GM19043 (cell line): Measurements from ENCODE around the gene BIRC3.
"Not testable (repeated sequence)": the region's sequence is repeated elsewhere in the genome, so short reads cannot be mapped to it uniquely, and the experiment has no call there.

Experiments used
- ATAC-seq: cut with Tn5 transposase; IDR thresholded peaks from one replicate; pipeline ENCODE4 v1.9.1; 2021; ENCODE audit warnings: low read depth; ENCODE audit not compliant: unreplicated experiment

BIRC3 gene

DNA sequence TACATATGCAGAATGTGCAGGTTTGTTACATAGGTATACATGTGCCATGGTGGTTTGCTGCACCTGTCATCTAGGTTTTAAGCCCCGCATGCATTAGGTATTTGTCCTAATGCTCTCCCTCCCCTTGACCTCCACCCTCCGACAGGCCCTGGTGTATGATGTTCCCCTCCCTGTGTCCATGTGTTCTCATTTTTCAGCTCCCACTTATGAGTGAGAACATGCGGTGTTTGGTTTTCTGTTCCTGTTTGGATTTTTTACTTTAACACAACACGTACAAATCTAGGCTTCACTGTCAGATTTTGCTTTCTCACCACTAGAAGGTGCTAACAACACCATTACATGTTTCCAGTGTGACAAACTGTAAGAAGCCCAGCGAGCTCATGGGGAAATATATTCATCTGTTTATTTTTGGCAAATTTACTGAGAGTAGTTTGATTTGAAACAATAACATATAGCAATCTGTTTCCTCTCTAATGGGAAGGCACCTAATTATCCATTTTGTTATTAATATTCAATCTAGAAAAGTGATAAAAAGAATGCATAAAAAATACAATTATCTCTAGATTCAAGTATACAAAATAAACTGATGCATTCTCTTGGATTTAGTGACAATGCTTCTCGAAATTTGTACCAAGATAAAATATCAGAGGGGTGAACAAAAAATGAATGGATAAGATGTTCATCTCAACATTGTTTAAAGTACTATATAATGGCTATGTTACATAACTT, 23.2 kb upstream of the BIRC3 start:
- ATAC-seq: peak; percentile 88

DNA sequence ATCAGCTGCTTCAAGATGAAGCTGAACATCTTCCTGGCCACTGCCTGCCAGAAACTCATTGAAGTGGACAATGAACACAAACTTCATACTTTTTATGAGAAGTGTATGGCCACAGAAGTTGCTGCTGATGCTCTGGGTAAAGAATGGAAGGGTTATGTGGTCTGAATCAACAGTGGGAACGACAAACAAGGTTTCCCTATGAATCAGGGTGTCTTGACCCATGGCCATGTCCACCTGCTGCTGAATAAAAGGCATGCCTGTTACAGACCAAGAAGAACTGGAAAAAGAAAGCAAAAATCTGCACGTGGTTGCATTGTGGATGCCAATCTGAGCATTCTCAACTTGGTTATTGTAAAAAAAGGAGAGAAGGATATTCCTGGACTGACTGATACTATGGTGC, 22.2 kb upstream of the BIRC3 start:
- ATAC-seq: no peak

DNA sequence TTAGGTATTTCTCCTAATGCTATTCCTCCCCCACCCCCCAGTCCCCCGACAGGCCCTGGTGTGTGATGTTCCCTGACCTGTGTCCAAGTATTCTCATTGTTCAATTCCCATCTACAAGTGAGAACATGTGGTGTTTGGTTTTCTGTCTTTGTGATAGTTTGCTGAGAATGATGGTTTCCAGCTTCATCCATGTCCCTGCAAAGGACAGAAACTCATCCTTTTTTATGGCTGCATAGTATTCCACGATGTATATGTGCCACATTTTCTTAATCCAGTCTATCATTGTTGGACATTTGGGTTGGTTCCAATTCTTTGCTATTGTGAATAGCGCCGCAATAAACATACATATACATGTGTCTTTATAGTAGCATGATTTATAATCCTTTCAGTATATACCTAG, 20.5 kb upstream of the BIRC3 start:
- not testable (repeated sequence) for ATAC-seq

DNA sequence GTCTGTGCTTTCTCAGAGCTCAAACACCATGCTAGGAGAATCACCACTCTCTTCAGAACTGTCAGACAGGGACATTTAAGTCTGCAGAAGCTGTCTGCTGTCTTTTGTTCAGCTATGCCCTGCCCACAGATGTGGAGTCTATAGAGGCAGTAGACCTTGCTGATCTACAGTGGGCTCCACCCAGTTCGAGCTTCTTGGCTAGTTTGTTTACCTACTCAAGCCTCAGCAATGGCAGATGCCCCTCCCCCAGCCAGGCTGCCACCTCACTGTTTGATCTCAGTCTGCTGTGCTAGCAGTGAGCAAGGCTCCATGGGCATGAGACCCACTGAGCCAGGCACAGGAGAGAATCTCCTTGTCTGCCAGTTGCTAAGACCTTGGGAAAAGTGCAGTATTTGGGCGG, 16.4 kb upstream of the BIRC3 start:
- ATAC-seq: not testable (repeated sequence)

DNA sequence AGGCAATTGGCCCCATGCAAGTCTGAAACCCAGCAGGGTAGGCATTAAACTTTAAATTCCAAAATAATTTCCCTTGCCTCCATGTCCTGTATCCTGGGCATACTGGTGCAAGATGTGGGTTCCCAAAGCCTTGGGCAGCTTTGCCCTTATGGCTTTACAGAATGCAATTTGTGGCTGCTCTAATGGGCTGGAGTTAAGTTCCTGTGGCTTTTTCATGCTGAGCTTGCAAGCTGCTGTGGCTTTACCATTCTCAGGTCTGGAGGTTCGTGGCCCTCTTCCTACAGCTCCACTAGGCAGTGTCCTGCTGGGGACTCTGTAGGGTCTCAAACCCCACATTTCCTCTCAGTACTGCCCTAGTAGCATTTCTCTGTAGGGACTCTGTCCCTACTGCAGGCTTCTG, 15.0 kb upstream of the BIRC3 start:
- no peak for ATAC-seq

DNA sequence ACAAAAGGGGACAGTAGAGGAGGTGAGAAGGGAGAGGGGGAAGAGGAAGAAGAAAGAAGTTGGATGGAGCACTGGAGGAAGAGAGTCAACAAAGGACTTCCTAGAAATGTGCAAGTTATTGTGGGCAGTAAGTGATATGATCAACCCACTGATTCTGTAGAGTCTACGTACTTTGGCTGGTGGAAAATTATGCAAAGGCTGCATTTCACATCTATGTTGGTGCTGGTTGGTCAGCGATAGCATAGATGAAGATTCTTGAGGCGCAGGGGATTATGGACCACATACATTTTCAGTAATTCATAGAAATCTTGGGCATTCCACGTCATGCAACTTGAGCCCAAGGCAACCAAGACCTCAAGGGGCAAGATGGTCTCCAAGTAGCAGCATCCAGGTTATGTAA, 12.6 kb upstream of the BIRC3 start:
- ATAC-seq: no peak

DNA sequence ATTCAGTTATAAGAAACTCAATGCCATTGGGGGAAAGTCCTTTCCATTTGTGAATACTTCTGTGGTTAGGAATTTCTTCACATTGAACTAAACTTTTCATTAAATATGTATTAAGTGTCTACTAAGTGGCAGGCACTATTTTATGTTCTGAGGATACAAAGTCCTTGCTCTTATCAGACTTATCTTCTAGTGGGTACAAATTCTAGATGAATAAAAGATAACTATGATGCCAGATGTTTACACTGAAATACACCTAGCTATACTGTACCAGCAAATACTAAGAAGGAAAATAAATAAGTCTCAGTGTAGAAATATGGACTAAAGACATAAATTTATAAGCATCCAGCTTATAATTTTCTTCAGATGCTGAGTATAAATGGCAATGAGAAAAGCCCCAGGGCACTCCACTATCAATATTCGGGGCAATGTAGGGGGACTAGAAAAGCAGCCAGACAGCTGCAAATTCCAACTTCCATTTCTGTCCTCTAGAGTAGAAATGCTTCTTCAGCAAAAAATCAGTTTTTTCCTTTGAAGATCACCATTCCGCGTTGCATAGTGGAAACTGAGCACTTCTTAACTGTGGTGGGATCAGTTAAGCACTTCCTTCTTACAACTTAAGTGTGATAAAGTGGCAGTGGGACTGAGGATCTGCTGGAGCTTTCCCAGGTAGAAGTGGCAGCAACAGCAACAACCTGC, 11.8 kb upstream of the BIRC3 start:
- ATAC-seq: no peak

DNA sequence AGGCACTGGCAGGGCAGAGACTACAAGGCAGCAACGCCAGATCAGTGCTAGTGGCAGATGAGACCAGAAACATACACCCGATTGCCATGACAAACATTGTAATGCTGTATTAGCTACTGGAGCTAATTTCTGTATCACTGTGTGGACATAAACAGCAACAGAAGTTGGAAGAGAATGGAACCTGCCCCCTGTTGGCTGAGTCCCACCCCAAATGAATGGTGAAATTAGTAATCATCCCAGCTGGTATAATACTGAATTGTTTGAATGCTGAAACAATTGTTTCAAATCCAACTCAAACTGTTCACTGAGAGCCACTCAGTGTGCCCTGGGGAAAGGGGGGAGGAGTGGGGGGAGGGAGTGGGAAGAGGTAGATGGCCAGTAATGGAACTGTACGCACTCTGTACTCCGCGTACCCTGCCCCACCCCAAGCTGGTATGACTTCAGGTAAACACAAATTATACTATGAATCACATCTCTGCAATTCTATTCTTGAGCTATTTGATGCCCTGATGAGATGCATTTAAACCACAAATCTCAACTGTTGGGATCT, 11.2 kb upstream of the BIRC3 start:
- ATAC-seq: no peak

DNA sequence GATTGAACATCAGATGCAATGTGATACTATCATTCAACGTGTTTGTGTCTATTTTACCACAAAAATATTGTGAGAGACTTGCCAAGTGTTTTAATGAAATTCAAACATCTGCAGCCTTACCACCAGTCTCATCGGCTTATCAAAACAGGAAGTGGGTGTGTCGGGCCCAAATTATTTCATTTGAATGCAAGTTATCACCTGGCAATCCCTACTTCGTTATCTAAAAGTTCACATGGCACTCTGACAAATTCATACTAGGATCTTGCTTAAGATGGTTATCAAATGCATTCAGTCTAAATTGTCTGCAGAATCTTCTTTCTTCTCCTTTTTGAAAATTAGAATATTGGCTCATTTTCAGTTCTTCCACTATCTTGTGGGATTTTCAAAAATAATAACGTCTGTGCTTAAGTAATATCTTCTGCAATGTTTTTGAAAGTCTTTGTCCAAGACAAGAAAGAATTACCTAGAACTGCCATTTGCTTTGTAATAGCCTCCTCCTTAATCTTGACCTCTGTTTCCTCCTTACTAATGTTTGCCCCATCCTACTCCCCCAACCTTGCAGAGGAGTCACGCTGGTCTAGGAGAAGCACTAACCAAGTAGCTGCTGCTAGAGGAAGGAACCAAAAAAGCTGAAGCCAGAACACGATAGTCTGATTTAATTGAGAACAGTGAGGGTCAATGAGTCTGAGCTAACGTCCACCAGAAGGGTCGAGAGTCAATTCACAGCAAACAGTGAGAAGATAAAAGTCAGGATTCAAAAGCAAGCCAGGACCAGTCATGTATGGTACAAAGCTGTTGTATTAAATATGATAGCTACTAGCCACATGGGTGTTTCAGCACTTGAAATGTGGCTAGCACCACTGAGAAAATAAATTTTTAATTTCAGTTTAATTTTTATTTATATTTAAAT, 10.2 kb upstream of the BIRC3 start:
- ATAC-seq: no peak

DNA sequence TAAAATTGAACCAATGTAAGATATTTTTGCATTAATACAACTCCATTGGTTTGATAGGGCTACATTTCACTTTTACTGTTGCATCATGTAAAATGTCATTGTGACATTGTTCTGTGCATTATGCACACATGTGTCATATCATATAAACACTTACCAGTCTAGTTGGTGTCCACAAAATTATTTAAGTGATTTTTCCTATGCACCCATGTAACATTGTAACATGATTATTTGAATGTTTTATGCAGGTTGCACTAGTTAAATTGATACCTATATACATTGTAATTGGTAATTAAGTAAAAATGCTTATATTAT, 9.6 kb upstream of the BIRC3 start:
- no peak for ATAC-seq

DNA sequence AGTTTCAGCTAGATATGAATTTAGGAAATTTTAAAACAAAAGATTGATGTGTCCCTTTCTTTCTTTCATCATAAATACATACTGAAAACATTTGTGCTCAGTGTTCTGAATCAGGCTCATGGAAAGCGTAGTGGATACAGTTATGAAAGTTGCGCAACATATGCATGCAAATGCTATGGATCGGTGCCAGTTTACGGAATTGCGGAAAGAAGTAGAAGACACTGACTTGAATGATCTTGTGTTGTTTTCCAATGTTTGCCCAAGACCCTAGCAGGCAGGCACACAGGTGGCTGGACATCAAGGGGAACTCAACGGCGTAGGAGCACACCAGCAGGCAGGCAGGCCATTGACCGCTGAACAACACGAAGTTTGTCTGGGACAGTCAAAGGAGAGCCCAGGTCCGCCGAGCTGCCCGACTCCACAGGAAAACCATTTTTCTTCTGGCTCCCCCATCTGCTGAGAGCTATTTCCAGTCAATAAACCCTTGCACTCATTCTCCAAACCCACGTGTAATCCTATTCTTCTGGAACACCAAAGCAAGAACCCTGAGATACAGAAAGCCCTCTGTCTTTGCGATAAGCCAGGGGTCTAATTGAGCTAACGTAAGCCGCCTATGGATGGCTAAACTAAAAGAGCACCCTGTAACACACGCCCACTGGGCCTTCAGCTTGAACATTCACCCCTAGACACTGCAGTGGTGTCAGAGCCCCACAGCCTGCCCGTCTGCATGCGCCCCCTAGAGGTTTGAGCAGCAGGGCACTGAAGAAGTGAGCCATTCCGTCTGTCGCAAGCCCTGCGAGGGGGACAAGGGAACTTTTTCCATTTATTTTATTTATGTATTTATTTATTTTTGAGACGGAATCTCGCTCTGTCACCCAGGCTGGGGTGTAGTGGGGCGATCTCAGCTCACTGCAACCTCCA, 7.4 kb upstream of the BIRC3 start:
- no peak for ATAC-seq

DNA sequence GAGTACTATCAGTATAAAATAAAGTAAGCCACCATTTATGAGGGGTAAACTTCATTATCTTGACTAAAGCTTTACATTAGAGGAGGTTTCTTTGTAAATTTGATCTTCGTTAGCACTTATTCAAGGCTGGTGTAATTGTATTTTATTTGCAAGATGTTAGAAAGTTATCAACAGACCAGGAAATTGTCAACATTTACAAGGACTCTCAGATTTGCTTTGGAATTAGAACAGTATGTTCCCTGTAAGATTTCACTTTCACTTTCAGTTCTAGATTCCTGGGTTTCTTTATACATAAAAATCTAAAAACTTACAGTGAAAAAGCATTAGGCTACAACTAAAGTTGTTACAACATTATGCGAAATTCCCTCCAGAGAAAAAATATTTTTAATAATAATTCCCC, 4.6 kb upstream of the BIRC3 start:
- no peak for ATAC-seq

DNA sequence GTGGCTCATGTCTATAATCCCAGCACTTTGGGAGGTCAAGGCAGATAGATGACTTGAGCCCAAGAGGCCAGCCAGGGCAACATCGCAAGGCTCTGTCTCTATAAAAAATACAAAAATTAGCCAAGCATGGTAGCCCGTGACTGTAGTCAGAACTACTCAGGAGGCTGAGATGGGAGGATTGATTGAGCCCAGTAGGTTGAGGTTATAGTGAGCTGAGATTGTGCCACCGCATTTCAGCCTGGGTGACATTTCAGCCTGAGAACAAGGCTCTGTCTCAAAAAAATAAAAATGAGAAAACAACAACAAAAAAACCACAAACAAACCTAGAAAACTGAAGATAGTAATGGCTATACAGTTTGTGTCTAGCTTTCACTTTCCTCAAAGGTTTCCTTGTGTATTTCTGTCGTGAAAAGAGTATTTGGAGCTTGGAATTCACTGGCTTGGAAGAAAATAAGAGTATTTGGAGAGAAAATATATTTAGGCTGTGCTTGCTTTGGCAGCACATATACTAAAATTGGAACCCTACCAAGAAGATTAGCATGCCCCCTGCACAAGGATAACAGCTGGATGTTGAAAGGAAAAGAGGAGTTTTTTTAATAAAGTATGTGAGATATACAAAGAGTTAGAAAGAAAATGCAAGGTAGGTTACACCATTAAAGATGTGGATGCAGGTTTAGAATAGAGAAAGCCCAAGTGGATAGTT, 3.9 kb upstream of the BIRC3 start:
- ATAC-seq: no peak

DNA sequence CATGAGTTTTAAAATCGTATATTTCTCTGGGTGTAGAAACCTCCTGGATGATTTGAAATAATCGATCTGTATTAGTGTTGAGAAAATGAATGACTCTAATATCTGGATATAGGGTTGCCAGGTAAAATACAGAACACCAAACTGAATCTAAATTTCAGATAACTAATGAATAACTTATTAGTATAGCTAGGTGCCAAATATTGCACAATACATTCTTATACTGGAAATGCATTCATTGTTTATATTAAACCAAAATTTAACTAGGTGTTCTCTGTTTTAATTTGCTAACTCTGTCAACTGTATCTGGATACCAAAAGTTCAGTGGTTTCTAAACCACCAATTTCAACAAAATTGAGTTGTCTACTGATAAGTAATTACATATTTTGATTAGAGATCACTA, 2.5 kb upstream of the BIRC3 start:
- ATAC-seq: no peak

DNA sequence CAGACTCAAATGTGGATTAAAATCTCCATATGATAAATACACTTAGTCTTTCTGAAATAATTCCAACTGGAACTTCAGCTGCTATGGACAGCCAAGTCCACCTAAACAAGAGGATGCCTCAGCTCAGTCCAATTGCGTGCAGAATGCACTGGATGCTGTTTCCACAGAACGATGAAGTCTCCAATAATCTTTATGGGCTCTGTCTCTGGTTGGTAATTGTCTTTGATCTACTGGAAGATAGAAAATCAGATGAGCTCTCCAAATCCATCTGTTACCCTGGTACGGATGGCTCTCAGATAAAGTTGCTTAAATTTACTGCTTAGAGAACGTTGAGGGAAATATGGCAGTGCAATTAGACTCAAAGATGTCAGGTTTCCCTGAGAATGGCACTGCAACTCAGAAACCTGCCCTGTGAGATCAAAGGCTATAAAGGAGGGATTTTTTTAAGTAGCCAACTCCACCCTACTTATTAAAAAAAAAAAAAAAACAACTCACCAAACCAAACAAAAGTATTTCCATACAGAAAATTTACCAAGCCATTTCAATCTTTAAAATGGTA, 859 bp upstream of the BIRC3 start:
- no peak for ATAC-seq

DNA sequence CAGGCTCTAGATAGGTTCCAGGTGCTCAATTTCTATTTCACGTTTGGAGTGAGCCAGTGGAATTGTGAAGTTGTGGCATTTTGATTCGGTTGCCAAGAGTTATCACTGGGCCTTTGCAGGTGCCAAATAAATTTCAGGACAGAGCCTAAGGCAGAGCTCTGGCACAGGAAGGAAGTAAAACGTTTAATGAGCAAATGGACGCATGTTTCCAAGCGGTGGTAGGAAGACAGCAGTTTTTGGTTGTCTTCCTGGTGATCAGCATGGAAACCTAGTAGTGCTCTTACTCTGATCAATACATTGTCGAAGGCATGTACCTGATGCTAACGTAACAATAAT, 452 bp downstream of the BIRC3 start:
- ATAC-seq: no peak

DNA sequence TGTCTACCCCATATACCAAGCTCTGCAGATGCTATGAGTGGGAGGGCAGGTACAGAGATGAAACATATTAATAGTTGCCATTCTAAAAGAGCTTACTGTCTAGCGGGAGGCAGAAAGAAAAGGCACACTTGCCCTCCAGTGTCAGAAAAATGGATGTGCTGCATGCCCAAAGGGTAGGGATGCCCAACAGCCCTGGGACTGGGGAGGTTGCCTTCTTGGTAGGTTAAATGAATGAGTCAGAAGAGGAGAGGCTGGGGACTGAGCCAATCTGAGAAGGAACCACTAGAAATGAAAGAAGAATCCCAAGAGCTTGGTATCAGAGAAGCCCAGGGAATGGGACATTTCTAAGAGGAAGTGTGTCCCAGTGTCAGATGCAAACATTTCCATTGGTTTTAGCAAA, 1.2 kb downstream of the BIRC3 start:
- no peak for ATAC-seq

DNA sequence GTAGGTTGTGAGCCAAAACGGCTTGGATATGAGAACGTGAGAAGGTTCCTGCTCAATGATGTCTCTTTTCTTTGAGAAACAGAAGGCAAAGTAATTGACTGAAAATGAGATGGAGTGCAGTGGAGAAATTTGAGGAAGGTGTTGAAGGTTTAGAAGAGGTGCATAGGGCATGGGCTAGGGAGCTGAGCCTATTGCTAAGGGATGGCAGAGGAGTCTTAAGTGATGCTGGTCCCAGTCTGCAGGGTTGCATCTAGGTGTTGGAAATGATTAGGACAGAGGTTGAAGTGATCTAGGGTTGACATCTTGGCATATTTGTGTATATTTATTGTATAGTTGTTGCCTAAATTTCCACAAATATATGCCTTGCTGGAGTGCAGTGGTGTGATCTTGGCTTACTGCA, 2.3 kb downstream of the BIRC3 start:
- ATAC-seq: no peak

DNA sequence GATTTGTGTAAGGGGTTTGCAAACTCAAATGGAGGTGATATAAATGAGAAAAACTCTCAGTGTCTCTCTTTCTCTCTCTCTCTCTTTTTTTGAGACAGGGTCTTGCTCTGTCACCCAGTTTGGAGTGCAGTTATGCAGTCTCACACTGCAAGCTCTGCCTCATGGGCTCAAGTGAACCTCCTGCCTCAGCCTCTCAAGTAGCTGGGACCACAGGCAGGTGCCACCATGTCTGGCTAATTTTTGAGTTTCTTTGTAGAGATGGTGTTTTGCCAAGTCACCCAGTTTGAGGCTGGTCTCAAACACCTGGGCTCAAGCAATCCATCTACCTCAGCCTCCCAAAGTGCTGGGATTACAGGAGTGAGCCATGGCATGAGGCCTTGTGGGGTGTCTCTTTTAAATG, 2.9 kb downstream of the BIRC3 start:
- ATAC-seq: no peak
